COLO668 (cell line): ENCODE results near the gene KCNMB1.
"Not testable (repeated sequence)": the region's sequence is repeated elsewhere in the genome, so short reads cannot be mapped to it uniquely, and the experiment has no call there.

ENCODE experiments used
- DNase-seq: peaks from one replicate; lab custom pipeline; 2025; ENCODE audit not compliant: unreplicated experiment; lab: John Stamatoyannopoulos, UW

KCNMB1 gene

DNA sequence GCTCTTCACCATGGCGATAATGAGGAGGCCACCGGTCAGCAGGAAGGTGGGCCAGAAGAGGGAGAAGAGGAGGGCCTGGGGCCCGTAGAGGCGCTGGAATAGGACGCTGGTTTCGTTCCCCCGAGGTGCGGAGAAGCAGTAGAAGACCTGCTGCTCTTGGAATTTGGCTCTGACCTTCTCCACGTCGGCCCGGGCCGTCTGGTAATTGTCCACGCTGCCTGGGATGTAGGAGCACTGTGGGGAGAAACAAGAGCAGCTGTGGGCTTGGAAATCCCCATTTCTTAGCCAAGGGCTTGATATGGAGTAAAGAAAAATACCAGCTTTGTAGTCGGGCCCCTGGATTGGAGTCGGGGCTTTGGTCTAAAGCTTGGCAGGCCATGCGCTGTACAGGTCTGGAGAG is 10.4 kb downstream of the KCNMB1 start:
- no peak for DNase-seq

DNA sequence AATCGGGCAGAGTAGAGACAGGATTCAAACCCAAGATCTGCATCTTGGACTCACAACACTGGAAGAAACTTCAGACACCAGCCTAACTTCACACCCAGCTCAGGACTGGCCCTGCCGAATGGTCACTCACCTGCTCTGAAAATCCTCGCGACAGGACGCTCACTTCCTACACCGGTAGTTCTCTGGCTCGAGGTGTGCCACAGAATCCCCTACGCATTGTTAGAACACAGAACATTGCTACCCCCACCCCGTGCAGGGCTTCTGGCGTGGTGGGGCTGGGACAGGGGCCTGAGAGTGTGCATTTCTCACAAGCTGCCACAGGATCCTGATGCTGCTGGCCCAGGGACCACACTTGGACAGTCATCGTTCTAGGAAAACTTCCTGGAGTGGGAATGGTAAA is 12.1 kb downstream of the KCNMB1 start:
- DNase-seq, result no peak

GRCh38 chr5:170376526-170376925 is 12.6 kb downstream of the KCNMB1 start:
- not testable (repeated sequence) for DNase-seq

GRCh38 chr5:170375283-170375682 is 13.9 kb downstream of the KCNMB1 start:
- DNase-seq, result no peak

DNA sequence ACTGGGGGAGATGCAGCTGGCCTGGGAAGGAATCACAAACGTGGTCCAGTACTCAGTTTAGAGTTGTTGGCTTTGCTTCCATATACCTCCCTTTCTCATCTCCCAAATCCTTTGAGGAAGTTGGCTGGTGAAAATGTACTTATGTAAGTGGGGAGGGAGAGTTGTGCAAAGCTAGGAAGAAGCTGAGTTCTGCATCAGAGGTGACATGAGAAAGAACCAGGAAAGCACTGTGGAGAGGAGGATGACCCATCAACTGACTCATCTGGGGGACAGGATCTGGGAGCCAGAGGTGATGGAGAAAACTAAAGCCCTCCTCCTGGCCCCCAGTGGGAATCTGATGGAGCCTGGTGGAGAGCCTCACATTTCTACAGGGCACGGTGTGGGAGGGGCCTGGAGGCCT is 16.2 kb downstream of the KCNMB1 start:
- DNase-seq, result no peak

DNA sequence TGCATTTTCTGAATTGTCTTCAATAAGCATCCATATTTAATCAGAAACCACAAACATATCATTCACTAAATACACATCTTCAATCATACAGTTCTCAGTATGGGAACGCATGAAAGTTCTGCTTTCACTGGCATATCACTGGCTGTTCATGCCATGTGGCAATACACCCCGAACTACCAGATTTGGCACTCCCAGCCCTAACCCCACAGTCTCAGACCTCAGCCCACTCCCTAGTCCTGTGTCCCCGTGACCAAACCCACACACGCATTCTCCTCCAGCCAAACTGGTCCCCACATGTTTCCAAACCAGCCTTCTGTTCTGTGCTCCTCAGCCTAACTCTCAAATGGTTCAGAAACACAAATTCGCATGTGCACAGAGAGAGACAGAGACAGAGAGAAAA is 20.6 kb downstream of the KCNMB1 start:
- DNase-seq, result no peak

DNA sequence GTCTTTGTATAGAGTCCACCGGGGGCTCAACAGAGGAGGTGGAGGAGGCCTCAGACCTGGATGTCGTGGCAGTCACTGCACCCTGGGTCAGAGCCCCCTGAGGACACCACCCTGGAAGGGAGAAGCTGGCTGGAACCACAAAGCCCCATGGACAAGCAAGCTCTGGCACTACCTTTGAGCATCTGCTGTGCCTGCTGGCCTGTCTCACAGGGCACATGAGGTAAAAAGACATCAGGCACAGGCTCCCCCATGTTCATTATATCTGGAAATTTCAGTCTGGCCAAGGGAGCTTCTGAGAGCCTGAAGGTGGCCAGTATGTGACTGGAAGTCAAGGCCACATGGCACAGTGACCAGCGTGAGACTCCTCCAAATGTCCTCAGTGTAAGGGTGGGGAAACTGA is 22.9 kb downstream of the KCNMB1 start:
- DNase-seq, result no peak

- no peak for DNase-seq
Observed at GRCh38 chr5:170365831-170366230, 23.3 kb downstream of the KCNMB1 start.

DNA sequence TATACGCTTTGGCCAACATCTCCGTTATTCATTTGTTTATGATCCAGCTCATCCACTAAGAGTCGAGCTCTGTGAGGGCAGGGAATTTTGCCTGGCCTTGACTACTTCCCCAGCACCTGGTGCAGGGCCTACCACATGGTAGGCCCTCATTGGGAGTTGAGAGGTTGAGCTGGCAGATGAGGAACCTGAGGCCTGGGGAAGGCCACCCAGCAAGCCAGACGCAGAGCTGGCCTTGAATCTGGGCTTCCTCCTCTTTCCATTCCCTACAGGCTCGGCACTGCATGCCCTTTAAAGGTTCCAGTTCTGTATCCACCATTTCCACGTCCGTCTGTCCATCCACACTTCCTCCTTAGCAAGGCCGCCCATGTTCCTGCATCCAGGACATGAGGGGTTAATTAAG is 24.2 kb downstream of the KCNMB1 start:
- DNase-seq, result no peak

GRCh38 chr5:170363671-170364070 is 25.5 kb downstream of the KCNMB1 start:
- no peak for DNase-seq

- DNase-seq, result no peak
Observed at GRCh38 chr5:170362656-170363055, 26.5 kb downstream of the KCNMB1 start.

- DNase-seq, result no peak
Observed at GRCh38 chr5:170362102-170362501, 27.1 kb downstream of the KCNMB1 start.

DNA sequence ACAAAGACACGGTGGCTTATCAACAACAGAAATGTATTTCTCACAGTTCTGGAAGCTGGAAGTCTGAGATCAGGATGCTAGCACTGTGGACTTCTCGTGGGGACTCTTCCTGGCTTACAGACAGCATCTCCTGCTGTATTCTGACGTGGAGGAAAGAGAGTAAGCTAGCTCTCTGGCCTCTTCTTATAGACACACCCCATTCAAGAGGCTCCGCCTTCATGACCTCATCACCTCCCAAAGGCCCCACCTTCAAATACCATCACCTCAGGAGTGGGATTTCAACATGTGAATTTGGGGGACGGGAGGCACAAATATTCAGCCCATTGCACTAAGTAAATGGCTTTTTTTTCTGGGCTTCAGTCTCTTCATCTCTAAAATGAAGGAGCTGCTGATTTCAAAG is 27.6 kb downstream of the KCNMB1 start:
- no peak for DNase-seq

- no peak for DNase-seq
Observed at GRCh38 chr5:170361116-170361515, 28.1 kb downstream of the KCNMB1 start.

GRCh38 chr5:170360709-170361108 is 28.5 kb downstream of the KCNMB1 start:
- no peak for DNase-seq

DNA sequence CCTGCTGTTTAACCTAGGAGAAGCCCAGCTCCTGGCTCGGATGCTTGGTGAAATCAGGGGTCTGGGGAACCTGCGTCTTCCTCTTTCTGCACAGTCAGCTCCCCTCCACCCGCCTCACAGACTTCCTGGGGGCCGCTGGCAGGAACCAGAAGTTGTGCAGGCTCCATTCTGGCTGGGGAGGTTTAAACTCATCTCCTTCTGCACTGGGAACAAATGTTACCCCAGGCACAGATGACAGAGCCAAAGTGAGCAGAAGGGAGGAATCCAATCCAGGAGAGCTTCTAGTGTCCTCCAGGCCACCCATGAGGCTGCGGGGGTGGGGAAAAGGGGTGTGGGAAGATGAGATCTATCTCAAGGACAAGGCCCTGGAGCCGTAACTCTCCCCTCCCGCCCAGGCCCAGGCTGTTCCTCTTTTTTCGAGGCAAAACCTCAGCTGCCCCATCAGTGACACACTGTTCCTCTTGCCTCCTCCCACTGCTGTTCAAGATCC is 31.2 kb downstream of the KCNMB1 start:
- DNase-seq, result no peak

DNA sequence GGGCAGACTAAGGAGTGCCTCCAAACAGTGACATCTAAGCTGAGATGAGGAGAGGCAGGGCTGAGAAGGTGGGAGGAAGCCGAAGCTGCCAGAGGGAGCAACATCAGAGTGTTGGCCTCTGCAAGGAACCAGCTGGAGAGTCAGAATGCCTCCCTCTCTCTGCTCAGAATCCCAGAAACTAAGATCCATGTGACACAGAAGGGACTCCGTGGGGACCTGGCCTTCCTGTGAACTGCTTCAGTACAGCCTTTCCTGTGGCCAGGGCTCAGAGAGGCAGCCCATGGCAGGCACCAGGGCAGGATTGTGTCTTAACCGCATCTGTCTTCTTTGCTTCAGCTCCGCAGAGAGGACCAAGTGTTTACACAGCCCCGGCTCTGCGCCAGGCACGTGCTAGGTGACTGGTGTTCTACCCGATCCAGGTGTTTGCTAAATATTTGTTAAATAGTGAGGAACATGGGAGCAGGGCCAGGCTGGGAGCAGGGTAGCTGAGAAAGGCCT is 33.5 kb downstream of the KCNMB1 start:
- no peak for DNase-seq

DNA sequence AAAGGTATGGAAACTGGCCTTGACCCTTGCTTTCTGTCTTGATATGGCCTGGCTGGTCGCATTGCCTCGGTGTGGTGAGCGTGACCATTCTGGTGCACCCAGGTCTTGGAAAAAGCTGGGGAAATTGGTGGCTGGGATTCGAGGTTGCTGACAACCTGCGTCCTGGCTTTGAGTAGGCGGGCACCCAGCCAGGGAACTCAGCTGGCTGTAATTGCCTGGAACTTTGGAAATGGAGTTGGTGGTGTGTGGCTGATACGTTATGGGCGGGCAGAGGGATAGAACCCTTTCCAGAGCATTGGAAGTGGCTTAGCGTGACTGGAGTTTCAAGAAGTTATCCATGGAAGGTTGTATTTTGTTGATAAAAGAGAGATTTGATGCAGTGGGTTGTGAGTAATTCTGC is 35.2 kb downstream of the KCNMB1 start:
- DNase-seq, result no peak

DNA sequence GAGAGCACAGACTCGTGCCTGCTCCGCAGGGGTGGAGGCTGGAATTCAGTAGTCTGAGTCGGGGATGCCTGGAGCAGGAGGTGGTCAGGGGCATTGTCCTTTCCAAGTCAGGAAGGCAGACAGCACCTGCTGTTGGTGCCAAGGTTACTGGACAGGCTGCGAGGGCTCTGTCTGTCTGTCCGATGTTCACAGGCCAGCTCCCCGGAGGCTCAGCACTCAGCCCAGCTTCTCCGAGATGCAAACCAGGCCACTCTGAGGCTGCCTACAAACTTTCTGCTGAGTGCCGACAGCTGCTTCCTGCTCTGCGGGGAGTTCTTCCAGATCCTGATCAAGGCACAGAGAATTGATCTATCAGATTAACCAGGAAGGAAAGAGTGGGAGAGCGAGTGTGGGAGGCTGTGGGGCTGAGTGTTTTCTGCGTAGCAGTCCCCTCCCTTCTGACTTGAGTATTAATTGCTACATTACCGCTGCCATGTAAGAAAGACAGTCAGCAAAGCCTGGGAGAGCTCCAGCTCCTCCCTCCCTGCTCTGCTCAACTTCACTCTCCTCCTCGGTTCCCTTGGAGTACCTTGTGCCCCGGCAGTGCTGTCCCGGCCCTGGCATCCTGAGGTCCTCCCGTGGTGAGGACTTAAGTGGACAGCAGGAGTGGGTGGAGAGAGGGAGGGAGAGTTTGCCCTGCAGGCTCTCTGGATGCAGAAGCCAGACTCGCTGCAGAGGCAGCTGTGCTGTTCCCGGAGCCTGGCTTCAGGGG is 36.0 kb downstream of the KCNMB1 start:
- no peak for DNase-seq

GRCh38 chr5:170348137-170348633 is 41.0 kb downstream of the KCNMB1 start:
- no peak for DNase-seq

DNA sequence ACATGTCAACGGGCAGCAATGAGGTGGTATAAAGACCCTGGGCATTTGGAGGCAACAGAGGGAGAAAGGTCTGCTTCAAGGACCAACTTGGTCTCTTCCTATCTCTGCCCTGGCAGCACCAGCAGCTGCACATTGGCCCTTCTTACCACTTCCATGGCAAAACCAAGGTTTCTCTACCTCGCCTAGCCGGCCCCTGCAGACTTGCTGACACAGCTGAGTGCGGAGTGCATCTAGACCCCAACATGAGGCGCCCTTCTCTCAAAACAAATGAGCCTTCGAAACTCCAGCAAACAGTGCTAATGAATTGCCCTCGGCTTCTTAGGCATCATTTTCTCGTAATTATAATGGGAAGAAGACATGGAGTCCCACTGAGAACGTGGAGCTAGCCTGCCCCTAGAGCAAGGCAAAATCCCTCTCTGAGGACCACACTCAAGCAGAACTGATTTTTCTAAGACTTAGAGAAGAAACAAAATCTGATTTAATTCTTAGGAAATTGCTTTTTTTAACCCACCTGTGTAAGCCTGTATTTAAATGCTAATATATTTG is 42.1 kb downstream of the KCNMB1 start:
- DNase-seq, result no peak

DNA sequence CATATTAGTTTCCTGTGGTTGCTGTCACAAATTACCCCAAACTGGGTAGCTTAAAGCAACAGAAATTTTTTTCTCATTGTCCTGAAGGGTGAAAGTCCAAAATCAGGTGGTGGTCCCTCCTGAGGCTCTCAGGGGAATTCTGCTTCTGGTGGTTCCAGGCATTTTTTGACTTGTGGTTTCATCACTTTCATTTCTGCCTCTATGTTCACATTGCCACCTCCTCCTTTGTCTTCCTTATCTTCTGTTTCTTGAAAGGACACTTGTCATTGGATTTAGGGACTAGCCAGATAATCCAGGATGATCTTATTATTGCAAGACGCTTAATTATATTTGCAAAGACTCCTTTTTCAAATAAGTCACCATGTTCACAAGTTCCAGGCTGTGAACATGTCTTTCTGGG is 43.2 kb downstream of the KCNMB1 start:
- DNase-seq, result no peak

DNA sequence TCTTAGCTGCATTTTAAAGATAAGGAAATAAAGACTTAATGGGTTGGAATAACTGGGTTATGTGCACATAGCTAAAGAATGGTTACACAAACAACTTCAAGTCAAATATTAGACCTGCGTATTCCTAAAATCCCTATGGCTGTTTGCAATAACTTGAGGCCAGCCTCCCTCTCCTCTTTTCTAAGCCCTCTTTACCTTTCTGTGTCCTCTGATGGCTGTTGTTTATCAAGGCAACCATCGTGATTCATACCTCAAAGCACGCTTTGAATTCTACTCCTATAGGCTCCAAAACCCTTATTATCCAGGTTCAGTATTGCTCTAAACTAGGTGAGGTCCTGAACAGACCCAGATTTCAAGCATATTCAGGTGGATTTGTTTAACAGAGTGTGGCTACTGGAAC is 46.0 kb downstream of the KCNMB1 start:
- no peak for DNase-seq
